ENCODE data around the gene GPATCH3.

Gene GPATCH3

DNA sequence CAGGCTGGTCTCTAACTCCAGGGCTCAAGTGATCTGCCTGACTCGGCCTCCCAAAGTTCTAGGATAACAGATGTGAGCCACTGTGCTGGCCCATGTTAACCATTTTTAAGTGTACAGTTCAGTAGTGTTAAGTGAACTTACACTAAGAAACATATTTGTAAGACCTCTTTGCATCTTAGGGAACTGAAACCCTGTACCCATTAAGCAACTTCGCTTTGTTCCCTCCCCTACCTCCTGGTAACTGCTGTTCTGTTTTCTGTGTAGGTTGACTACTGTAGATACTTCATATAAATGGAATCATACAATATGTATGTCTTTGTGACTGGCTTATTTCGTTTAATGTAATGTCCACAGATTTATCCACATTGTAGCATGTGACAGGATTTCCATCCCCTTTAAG, 32.3 kb upstream of the GPATCH3 start:
- in situ Hi-C loops (cut with HindIII; ENCODE audit: low pct_ligation_motif_present, low sequenced_read_pairs), result no loop called here
- Histone ChIP-seq H3K27ac (no peak overlapping the region), H3K27me3 (replicated peaks) (no peaks in the 10 kb centered on the region), H3K36me3 (replicated peaks) (peaks cover 53% of the 10 kb centered on the region), H3K4me3 (ENCODE audit: low read depth, low read length) (no peak overlapping the region)
- TF ChIP-seq, protein P1, sequence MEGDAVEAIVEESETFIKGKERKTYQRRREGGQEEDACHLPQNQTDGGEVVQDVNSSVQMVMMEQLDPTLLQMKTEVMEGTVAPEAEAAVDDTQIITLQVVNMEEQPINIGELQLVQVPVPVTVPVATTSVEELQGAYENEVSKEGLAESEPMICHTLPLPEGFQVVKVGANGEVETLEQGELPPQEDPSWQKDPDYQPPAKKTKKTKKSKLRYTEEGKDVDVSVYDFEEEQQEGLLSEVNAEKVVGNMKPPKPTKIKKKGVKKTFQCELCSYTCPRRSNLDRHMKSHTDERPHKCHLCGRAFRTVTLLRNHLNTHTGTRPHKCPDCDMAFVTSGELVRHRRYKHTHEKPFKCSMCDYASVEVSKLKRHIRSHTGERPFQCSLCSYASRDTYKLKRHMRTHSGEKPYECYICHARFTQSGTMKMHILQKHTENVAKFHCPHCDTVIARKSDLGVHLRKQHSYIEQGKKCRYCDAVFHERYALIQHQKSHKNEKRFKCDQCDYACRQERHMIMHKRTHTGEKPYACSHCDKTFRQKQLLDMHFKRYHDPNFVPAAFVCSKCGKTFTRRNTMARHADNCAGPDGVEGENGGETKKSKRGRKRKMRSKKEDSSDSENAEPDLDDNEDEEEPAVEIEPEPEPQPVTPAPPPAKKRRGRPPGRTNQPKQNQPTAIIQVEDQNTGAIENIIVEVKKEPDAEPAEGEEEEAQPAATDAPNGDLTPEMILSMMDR (IDR thresholded peaks at IDR 0.05; ENCODE audit: low read depth, low read length, missing control alignments), result no peak
- DNase-seq, result no peak

DNA sequence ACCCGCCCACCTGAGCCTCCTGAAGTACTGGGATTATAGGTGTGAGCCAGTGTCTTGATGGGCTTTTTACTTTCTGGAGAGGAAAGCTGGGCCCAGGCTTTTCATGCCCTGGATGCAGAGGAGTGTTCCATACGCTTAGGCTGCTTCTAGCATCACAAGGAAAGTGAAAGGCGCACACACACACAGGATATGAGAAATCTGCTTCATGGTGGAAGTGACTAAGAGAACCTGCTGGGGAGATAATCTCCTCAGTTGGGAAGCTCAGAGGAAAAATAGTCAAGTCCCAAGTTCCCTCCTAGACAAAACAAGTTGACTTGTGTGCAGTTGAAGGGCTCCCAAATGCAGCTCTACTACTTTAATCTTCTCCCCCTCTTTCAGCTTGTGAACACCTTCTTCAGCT, 23.4 kb upstream of the GPATCH3 start:
- TF ChIP-seq, protein P1 (IDR thresholded peaks at IDR 0.05; ENCODE audit: low read depth, low read length, missing control alignments), result no peak
- in situ Hi-C loops (cut with HindIII; ENCODE audit: low pct_ligation_motif_present, low sequenced_read_pairs), result no loop called here

DNA sequence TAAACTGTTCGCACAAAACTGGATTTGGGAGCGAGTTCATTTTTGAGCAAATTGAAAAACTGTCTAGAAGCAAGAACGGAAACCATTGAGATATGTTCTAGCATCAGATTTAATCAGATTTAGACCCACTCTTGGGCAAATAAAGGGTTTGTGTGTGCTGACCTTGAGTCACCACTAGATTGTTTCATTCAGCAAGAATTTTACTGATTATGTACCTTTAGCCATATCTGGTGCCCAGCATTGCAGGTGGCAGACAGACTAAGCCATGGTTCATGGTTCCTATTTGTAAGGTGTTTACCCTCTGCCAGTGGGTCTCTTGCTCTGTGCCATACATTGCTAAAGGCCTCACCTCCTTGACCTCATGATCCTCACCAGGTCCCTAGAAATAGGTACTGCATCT, 22.6 kb upstream of the GPATCH3 start:
- DNase-seq, result no peak
- H3K27me3 ChIP-seq (replicated peaks), result no peaks in the 10 kb centered on the region
- in situ Hi-C loops (cut with HindIII; ENCODE audit: low pct_ligation_motif_present, low sequenced_read_pairs), result no loop called here
- TF ChIP-seq, protein P1 (IDR thresholded peaks at IDR 0.05; ENCODE audit: low read depth, low read length, missing control alignments), result no peak
- H3K27ac ChIP-seq, result no peak overlapping the region
- peaks cover 29% of the 10 kb centered on the region for H3K36me3 ChIP-seq (replicated peaks)
- H3K4me3 ChIP-seq (ENCODE audit: low read depth, low read length), result peak overlapping the region; percentile 88

More for the DNA sequence above, 23.4 kb upstream of the GPATCH3 start:
- peak; percentile 70 for DNase-seq
- H3K27me3 ChIP-seq (replicated peaks), result no peaks in the 10 kb centered on the region
- no peak overlapping the region for H3K4me3 ChIP-seq (ENCODE audit: low read depth, low read length)
- peak overlapping the region; percentile 32 for H3K27ac ChIP-seq
- H3K36me3 ChIP-seq (replicated peaks), result peaks cover 34% of the 10 kb centered on the region

DNA sequence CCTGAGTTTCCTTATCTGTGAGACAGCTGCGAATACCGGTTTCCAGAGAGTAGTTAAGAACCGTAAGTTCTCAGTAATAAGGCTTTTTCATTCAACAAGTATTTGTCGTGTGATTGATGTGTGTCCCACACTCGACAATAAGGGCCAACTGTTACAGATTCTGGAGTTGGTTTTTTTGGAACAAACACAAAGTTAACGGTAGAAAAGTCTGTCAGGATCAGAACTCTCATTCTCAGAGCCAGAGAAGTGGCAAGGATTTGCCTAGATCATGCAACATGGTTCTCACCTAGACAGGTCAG, 22.1 kb upstream of the GPATCH3 start:
- TF ChIP-seq, protein P1 (IDR thresholded peaks at IDR 0.05; ENCODE audit: low read depth, low read length, missing control alignments), result no peak
- peaks cover 26% of the 10 kb centered on the region for H3K36me3 ChIP-seq (replicated peaks)
- H3K27ac ChIP-seq, result peak overlapping the region; percentile 81
- DNase-seq, result no peak
- in situ Hi-C loops (cut with HindIII; ENCODE audit: low pct_ligation_motif_present, low sequenced_read_pairs), result no loop called here
- H3K4me3 ChIP-seq (ENCODE audit: low read depth, low read length), result peak overlapping the region; percentile 88
- H3K27me3 ChIP-seq (replicated peaks), result no peaks in the 10 kb centered on the region

DNA sequence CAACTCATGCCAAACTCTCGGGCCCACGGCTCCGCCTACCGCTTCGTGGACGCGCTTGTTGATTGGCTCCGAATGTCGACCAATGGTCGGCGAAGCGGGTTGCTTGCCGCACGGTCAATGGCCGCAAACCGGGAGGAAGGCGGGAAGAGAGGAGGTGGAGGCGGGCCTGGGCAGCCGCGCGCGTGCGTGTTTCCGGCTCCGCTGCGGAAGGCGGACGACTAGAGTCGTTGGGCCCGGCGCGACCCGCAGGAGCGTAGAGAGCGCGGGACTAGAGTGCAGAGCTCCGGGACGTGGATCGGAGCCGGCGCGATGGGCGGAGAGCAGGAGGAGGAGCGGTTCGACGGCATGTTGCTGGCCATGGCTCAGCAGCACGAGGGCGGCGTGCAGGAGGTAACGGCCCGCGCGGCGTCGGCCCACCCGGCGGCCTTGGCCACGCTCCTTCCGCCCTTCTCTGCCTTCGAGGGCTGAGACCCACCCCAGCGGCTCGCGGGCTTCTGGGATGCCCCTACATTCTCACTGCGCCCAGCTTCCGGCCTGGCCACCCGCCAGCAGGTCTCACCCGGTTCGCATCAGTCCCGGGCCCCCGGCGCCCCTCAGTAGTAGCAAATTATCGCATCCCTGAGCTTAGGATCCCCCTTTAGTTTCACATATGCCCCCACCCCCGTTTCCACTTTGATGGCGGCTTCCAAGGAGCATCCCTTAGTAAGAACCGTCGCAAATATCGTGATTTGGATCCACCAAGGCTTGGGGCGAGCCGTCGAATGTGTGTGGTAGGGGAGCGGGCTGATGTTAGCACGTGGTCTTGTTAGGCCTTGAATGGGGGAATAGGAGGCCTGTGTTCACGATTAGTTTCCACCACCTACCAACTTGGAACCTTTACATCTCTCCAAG, 21.5 kb upstream of the GPATCH3 start, which contains the start of gene NUDC:
NUDC (plus strand) TSS at position 204 of the 891 bp plus-strand sequence; CDS start at position 310, 106 bp downstream.
- Histone ChIP-seq H3K36me3 (replicated peaks) (peaks cover 23% of the 10 kb centered on the region), H3K4me3 (ENCODE audit: low read depth, low read length) (peak within 1 kb of the TSS; percentile 88), H3K27ac (peak within 1 kb of the TSS; percentile 81), H3K27me3 (replicated peaks) (no peaks in the 10 kb centered on the region)
- TF ChIP-seq, protein P1 (IDR thresholded peaks at IDR 0.05; ENCODE audit: low read depth, low read length, missing control alignments), result no peak
- DNase-seq, result peak; percentile 98
- in situ Hi-C loops (cut with HindIII; ENCODE audit: low pct_ligation_motif_present, low sequenced_read_pairs), result no loop called here

Measured in brain microvascular endothelial cell (primary cell).